ENCODE data around the gene PMM2. TPM values are rescaled to one million over a fixed set of nuclear protein-coding genes. Genes with fewer than 3 reads are reported as not detected.

Gene PMM2
- 30.0 and 38.1 TPM in 2 replicates for total RNA-seq

GRCh38 chr16:8797364-8798173, at the start of gene PMM2, which contains the start of gene TMEM186:
Gene PMM2, plus strand, starts transcription at chr16:8797839. Its CDS starts 44 bp downstream, at chr16:8797883.
Gene TMEM186, minus strand, starts transcription at chr16:8797639. Its CDS starts 25 bp downstream, at chr16:8797614.

GRCh38 chr16:8868416-8869211, 71.0 kb downstream of the PMM2 start, which contains the start of gene CARHSP1:
Gene CARHSP1, minus strand, starts transcription at chr16:8869006. Its CDS starts 9,678 bp downstream, at chr16:8859328.

GRCh38 chr16:8882041-8882617, 84.5 kb downstream of the PMM2 start, which contains the start of gene LITAFD:
Gene LITAFD, plus strand, starts transcription at chr16:8882351. Its CDS starts 2,005 bp downstream, at chr16:8884356.

Other genes with a start within 250 kb of the PMM2 start
- gene TMEM114, start 207.3 kb upstream of the PMM2 start, total RNA-seq, result not detected in 2 replicates
- gene METTL22, start 176.1 kb upstream of the PMM2 start, total RNA-seq, result 17.5 and 54.6 TPM in 2 replicates
- gene ABAT, start 123.2 kb upstream of the PMM2 start, total RNA-seq, result 7.2 and 7.8 TPM in 2 replicates
- 5.3 and 6.0 TPM in 2 replicates for gene TMEM186, start 200 bp upstream of the PMM2 start, total RNA-seq
- gene CARHSP1, start 71.2 kb downstream of the PMM2 start, total RNA-seq, result 148 and 204 TPM in 2 replicates
- not detected in 2 replicates for gene LITAFD, start 84.5 kb downstream of the PMM2 start, total RNA-seq
- 44.7 and 57.3 TPM in 2 replicates for gene USP7, start 166.1 kb downstream of the PMM2 start, total RNA-seq

Data from pericardium fibroblast (primary cell).